ENCODE data around the gene PTPMT1.

The PTPMT1 gene

GRCh38 chr11:47570651-47571356 is 5.4 kb downstream of the PTPMT1 start:
- Histone ChIP-seq H3K27me3 (replicated peaks; ENCODE audit: insufficient read depth, low read length) (no peaks in the 10 kb centered on the region), H3K9me2 (replicated peaks; ENCODE audit: insufficient read depth, low read length) (no peaks in the 10 kb centered on the region), H3F3A (ENCODE audit: insufficient read depth, low read length) (no peaks in the 10 kb centered on the region), H3K27ac (ENCODE audit: low read length) (no peak overlapping the region), H3K79me2 (ENCODE audit: low read length) (peaks cover 78% of the 10 kb centered on the region), H3K36me3 (replicated peaks; ENCODE audit: insufficient read depth, low read length) (peaks cover 4% of the 10 kb centered on the region; the same call in 1 of the 2 replicates), H3K4me1 (ENCODE audit: low read length) (0 out of 2 replicates have a peak, but pooled peaks cover 4% of the 10 kb centered on the region), H4K20me1 (ENCODE audit: insufficient read depth, low read length) (no peaks in the 10 kb centered on the region), H3K4me3 (ENCODE audit: low read length) (no peak overlapping the region), H3K4me2 (ENCODE audit: low read depth, low read length) (no peak overlapping the region), H2AFZ (ENCODE audit: low read length) (no peak overlapping the region), H3K9me3 (replicated peaks; ENCODE audit: insufficient read depth, low read length) (no peaks in the 10 kb centered on the region), H3K9ac (ENCODE audit: low read length) (no peak overlapping the region)
- no peak for DNase-seq
- TF ChIP-seq EZH2 (optimal IDR thresholded peaks at IDR 0.05; ENCODE audit: low read depth, low read length) (no peak), EZH2phosphoT487 (IDR thresholded peaks at IDR 0.05; ENCODE audit: low read length) (no peak), CTCF (IDR thresholded peaks at IDR 0.05; ENCODE audit: low read length) (no peak)

- Histone ChIP-seq H4K20me1 (ENCODE audit: insufficient read depth, low read length) (no peaks in the 10 kb centered on the region), H3K9me3 (replicated peaks; ENCODE audit: insufficient read depth, low read length) (no peaks in the 10 kb centered on the region), H3K27ac (ENCODE audit: low read length) (no peak overlapping the region), H3K79me2 (ENCODE audit: low read length) (peaks cover 75% of the 10 kb centered on the region), H3K36me3 (replicated peaks; ENCODE audit: insufficient read depth, low read length) (peaks cover 4% of the 10 kb centered on the region; the same call in 1 of the 2 replicates), H3K9ac (ENCODE audit: low read length) (no peak overlapping the region), H3F3A (ENCODE audit: insufficient read depth, low read length) (no peaks in the 10 kb centered on the region), H3K4me1 (ENCODE audit: low read length) (0 out of 2 replicates have a peak, but pooled peaks cover 4% of the 10 kb centered on the region), H2AFZ (ENCODE audit: low read length) (no peak overlapping the region), H3K4me3 (ENCODE audit: low read length) (no peak overlapping the region), H3K9me2 (replicated peaks; ENCODE audit: insufficient read depth, low read length) (no peaks in the 10 kb centered on the region), H3K4me2 (ENCODE audit: low read depth, low read length) (no peak overlapping the region), H3K27me3 (replicated peaks; ENCODE audit: insufficient read depth, low read length) (no peaks in the 10 kb centered on the region)
- DNase-seq, result no peak
- TF ChIP-seq EZH2phosphoT487 (IDR thresholded peaks at IDR 0.05; ENCODE audit: low read length) (no peak), EZH2 (optimal IDR thresholded peaks at IDR 0.05; ENCODE audit: low read depth, low read length) (no peak), CTCF (IDR thresholded peaks at IDR 0.05; ENCODE audit: low read length) (no peak)
Observed at GRCh38 chr11:47571357-47571729, 5.9 kb downstream of the PTPMT1 start.

- Histone ChIP-seq H3K36me3 (replicated peaks; ENCODE audit: insufficient read depth, low read length) (peaks cover 4% of the 10 kb centered on the region; the same call in 1 of the 2 replicates), H2AFZ (ENCODE audit: low read length) (no peak overlapping the region), H3K4me1 (ENCODE audit: low read length) (no peaks in the 10 kb centered on the region), H3K9me2 (replicated peaks; ENCODE audit: insufficient read depth, low read length) (no peaks in the 10 kb centered on the region), H3K4me3 (ENCODE audit: low read length) (no peak overlapping the region), H3K9me3 (replicated peaks; ENCODE audit: insufficient read depth, low read length) (no peaks in the 10 kb centered on the region), H4K20me1 (ENCODE audit: insufficient read depth, low read length) (no peaks in the 10 kb centered on the region), H3K27ac (ENCODE audit: low read length) (no peak overlapping the region), H3K9ac (ENCODE audit: low read length) (no peak overlapping the region), H3K27me3 (replicated peaks; ENCODE audit: insufficient read depth, low read length) (no peaks in the 10 kb centered on the region), H3K4me2 (ENCODE audit: low read depth, low read length) (no peak overlapping the region), H3K79me2 (ENCODE audit: low read length) (peaks cover 75% of the 10 kb centered on the region), H3F3A (ENCODE audit: insufficient read depth, low read length) (no peaks in the 10 kb centered on the region)
- DNase-seq, result no peak
- TF ChIP-seq EZH2 (optimal IDR thresholded peaks at IDR 0.05; ENCODE audit: low read depth, low read length) (no peak), EZH2phosphoT487 (IDR thresholded peaks at IDR 0.05; ENCODE audit: low read length) (no peak), CTCF (IDR thresholded peaks at IDR 0.05; ENCODE audit: low read length) (no peak)
Observed at GRCh38 chr11:47571895-47572294, 6.5 kb downstream of the PTPMT1 start.
